HT1080 (cell line): Measurements from ENCODE around the gene KLHL26. TPM values are rescaled to one million over a fixed set of nuclear protein-coding genes. Genes with fewer than 3 reads are reported as not detected.

Experiments used
- DNase-seq: peaks from one replicate; pipeline ENCODE4 v3.0.0-alpha.2; 2015; ENCODE audit warnings: low read depth
- total RNA-seq: library from RNA; depleted of rRNA; stranded (reverse); fragments of >200 nt; shearing (Covaris generic); gene quantifications from 2 replicates; pipeline ENCODE4 v1.2.3, GENCODE V29; 2014

Gene KLHL26
- total RNA-seq, 1 experiment from 2014 or later: 5.7 TPM

DNA sequence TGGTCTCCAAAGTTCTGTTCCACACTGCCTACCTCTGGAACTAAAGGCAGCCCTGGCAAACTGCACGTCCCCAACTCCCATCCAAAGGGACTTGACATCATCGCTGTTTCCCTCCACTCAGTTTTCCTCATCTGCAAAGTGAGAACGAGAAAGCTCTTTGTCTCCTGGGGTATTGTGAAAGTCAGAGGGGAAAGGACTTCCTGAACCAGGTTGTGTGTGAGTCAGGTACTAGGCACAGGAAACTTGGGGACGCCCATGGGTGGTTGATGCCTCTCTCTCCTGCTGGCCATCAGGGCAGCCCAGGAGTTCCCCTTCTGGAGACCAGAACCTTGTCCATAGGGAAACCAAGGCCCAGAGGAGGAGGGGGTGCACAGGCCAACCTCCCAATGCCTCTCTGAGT lies 35.0 kb upstream of the KLHL26 start:
- no peak for DNase-seq

DNA sequence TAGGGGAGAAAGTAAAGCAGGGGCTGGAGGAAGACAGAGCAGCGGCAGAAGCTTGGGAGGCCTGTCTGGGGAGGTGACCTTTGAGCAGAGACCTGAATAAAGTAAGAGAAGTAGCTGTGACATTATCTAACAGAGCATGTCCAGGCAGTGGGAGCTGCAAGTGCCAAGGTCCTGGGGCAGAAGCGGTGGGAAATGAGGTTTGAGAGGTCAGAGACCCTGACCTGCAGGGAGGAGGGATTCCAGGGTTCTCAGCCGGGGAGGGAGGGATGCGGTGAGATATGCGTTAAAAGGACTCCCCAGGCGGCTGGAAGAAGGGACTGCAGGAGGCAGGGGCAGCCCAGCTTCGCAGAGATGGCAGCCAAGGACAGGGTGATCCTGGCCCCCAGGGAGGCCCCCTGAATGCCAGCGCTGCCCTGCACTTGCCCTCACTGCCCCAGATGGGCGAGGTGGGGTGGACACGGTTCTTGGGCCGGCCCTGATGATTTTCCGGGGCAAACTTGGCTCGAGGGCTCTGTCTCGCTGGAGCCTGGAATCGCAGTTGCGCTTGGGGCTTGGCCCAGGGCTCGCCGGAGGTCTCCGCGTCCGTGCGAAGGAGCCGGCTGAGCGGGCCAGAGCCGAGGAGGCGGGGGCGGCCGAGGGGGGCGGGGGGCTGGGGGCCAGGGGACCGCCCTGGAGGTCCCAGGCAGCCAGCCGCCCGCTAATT lies 33.4 kb upstream of the KLHL26 start:
- DNase-seq: no peak

DNA sequence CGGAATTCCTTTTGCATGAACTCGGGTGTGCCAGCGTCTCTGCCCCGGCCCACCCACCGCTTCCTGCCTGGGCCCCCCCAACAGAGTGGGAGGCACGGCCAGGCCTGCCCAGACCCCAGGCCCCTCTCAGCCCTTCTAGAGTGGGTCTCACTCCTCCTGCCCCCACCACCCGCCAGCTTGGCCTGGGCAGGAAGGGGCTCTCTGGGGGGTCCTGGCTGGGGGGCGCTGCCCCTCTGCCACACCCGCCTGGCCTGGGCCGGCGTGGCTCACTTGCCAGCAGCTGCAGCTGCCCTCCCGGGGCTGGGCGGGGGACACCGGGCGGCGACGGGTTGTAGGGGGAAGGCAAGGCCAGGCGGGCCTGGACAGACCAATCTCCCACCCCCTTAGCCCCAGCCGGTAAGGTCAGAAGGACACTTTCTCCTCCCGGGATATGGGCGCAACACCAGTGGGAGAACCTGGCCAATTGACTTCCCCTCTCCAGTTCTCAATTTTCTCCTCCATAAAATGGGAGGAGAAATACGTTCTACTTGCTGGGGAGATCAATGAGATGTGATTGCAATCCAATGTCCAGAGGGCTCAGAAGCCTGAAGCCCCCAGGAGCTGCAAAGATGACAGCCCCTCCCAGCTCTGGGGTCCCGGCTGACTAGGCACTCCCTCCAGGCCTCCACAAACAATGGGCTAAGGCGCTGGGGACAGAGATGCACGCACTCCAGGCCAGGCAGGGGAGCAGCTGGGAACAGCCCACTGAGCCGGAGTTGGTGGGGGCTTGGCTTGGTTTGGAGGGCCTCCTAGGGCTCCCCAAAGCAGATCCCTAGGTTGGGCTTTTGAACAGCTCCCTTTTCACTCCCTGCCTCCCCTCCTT lies 32.6 kb upstream of the KLHL26 start:
- DNase-seq: no peak

DNA sequence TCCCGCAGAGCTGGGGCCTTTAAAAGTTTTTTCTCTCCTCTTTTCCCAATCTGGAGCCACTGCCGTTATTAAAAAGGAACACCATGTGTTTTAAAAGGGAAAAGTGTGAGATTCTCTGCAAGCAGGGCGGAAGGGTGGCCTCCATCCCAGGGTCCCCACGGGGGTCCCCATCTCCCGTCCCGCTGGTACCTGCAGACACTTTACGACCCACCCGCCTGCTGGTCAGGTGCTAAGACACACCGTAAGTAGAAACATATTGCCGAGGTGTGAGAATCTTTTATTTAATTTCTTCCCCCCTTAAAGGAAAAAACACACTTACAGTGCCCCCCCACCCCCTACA lies 32.0 kb upstream of the KLHL26 start:
- no peak for DNase-seq

DNA sequence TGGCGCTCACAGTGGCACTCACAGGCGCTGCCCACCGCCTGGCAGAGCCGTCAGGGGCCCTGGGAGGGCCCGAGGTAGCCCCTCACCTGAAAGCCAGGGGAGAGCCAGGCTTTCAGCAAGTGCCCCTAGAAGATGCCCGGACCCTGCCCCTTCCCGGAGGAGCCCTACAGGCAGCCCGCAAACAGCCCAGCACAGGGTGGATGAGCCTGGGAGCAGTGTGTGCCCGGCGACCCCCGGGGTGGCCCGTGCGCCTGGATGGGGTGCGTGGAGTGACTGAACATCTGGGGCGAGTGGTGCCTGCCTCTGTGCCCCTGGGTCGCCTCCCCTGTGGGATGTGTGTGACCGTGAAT lies 31.7 kb upstream of the KLHL26 start:
- DNase-seq: no peak

DNA sequence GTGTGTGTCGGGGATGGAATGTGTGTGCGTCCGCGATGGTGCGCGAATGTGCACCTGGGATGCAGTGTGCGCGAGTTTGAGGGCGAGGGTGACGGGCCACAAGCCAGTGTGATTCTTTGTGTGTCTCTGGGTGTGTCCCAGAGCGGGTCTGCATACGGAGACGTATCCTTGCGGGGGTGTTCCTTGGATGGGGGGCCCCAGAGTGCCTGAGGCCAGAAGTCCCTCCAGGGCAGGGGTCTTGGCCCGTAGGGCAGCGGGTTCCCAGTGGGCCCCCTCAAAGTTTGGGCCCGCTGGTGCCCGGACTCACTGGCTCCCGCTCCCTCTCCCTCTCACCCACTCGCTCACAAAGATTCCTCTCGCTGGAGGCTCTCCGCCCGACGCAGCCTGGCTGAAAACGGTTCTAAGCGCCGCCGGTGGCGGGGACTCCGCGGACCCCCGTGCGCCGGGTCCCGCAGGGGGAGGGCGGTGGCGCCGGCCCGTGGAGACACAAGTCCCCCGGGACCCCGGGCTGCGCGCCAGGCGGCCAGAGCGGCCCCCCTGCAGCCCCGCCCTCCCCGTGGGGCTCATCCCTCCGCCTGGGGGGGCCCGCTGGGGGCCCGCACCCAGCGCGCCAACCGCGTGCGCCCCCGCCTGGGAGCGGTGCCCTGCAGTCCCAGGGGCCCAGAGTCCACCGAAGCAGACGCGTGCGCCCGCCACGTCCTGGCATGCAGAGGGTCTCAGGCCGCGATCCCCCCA lies 31.1 kb upstream of the KLHL26 start:
- DNase-seq: no peak

DNA sequence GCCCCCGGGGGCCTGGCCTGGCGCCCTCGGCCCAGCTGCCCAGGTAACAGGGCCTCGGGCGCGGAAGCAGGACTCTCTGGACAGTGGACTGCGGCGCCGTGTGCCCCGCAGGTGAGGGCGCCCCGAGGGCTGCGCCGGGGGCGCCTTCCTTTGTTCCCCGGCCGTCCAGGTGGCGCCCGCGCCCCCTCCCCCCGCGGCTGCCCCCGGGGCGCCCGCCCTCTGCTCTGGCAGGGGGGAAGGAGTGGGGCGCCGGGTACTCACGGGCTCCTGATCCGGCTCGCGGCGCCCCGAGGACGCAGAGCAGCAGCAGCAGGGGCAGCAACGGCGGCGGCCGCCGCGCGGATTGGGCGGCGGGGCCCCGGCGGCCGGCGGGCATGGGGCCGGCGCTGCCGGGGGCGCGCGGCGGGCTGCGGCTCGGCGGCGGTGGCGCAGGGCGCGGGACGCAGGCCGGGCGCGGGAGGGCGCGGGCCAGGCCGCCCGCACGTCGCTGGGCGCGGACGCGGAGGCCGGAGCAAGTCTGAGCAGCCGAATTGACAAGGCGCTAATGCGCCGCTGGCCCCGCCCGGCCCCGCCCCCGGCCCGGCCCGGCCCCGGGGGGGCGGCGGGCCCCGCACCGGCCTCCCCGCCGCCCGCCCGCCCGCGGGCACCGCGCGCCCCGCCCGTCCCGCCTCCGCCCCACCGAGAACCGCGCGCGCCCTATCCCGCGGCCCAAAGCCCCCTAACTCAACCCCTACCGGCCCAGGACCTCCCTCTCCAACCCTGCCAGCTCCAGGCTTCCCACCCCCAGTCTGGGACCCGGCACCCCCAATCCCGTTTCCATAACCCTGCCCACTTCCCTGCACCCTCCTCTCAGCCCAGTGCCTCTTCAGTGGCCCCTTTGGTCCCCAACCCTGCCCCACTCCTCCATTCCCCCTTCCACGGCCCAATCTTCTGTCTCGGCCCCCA lies 30.3 kb upstream of the KLHL26 start, which contains the start of gene CRLF1:
Gene CRLF1, minus strand, starts transcription at position 519 of the 945 bp plus-strand sequence. Its CDS starts 143 bp downstream, at position 376.
- no peak for DNase-seq

DNA sequence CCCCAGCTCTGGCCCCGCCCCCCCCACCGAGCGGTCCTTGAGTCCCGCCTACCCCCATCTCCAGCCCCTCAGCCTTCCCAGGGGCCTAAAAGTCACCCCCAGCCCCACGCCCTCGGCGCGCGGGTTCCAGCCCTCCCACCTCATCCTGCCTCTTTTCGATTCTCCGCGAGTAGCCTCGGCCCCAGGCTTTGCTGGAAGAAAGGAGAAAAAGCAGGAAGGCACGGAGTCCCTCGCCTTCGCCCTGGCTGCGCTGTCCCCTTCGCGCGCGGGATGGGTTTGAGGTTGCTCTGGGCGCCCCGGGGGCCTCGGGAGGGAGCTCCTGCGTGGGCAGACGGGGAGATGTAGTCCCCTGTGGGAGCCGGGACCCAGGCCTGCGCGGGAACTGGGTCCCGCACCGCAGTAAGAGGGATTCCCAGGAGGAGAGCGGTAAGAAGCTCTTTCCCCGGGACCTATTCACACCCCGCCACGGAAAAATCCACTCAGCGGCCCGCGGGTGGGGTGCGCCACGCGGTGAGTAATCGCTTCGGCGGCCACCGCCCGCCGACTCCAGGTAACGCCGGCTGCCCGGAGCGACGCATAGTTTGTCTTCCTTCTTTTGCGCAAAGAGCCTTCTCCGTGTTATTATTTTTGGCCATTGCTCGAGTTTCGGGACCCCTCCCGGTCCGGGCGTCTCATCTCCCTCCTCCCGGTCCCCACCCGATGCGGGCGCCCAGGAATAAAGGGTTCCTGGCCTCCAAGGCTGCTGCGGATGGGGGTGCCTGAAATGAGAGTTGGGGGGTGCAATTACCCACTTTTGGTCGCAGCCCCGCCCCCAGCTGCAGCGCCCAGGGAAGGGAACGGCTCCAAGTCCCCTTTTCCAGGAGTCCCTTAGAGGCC lies 29.4 kb upstream of the KLHL26 start:
- DNase-seq: no peak

DNA sequence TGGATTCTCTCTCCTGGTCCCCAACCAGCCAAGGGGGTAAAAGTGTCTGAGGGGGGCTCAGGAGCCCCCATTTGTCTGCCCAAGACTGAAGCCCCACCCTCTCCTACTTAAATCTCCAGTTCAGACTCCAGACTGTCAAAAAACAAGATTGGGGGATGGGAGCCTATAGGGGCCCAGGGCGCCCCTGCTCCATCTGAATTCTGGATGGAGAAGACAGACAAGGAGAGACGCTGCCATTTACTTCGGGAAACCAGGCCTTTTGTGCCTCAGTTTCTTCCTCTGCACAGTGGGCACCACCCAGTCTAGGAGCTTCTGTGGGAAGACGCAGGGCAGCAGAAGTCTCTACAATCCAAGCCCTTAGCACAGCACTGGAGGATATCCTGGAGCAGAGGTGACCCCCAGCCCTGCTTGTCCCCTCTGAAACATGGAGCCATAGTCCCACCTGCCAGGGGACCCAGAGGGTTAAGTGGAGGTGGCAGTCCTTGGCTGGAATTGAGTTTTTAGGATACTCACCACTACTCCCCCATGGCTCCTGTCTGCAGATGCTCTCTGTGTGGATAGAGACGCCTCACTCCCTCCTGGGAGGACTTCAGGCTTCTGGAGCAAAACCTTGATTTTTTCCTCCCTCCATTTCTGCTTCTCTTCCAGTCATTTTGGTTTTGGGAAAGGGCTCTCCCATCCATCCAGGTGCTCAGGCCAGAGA lies 28.6 kb upstream of the KLHL26 start:
- DNase-seq: no peak

DNA sequence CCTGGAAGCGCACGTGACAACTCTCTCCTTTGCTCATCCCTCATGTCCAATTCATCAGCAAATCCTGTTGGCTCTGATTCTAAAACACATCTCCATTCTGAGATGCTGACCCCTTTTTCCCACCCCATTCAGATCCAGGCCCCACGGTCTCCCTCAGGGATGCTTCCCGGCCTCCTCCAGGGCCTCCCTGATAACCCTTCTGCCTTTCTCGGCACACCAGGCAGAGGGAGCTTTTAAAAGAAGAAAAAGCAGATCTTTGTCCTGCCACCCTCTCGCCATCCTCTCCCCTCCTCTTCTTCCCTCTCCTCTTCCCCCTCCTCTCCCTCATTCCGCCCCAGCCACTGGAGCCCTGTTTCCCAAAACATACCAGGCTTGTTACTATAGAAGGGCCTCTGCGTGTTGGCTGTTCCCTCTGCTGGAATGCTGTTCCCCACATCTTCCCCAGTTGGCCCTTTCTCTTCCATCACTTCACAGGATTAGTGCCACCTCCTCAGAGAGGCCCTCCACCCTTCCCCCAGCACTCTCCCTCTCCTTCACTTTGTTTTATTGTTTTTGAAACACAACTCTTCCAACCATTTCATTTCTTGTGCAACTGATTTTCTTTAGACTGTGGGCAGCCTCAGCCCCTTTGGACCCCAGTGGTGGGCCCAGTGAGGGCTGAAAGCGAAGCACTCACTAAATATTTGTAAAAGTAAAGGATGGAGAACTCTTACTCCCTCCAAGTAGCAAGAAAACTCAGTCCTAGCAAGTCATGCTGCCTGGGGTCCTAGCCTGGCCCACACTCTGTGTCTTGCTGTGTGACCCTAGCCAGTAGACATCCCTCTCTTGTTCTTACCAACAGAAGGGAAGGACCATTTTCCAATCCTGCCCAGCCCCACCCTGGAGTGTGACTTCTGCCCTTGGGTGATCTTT lies 27.8 kb upstream of the KLHL26 start:
- DNase-seq: no peak

DNA sequence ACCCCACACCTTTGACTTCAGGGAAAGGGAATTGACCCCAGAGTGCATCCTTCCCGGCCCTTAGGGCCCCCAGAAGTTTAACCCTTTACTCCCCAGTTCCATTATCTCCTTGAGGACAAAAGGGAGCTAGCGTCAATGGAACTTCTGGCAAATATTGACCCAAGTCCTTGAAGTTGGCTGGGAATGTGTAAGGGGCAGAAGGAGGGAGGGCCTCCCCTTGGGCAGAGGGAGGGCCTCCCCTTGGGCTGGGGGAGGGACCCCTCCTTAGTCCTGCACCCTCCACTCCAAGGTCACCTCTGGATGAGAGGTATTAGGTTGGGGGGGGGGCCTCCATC lies 27.1 kb upstream of the KLHL26 start:
- no peak for DNase-seq

DNA sequence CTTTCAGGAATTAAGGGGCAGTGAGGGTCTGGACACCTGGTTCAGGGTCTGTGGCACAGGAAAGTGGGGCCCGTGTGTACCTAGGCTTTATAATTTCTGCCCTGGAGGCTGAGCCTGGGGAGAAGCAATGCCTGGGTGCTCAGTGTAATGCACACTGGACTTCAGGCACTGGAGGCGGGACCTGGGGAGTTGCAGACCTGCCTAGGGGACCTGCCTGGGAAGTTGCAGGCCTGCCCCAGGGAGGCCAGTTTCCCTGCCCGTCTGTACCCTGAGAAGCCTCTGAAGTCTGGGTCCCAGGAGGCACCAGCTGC lies 26.6 kb upstream of the KLHL26 start:
- DNase-seq: no peak

DNA sequence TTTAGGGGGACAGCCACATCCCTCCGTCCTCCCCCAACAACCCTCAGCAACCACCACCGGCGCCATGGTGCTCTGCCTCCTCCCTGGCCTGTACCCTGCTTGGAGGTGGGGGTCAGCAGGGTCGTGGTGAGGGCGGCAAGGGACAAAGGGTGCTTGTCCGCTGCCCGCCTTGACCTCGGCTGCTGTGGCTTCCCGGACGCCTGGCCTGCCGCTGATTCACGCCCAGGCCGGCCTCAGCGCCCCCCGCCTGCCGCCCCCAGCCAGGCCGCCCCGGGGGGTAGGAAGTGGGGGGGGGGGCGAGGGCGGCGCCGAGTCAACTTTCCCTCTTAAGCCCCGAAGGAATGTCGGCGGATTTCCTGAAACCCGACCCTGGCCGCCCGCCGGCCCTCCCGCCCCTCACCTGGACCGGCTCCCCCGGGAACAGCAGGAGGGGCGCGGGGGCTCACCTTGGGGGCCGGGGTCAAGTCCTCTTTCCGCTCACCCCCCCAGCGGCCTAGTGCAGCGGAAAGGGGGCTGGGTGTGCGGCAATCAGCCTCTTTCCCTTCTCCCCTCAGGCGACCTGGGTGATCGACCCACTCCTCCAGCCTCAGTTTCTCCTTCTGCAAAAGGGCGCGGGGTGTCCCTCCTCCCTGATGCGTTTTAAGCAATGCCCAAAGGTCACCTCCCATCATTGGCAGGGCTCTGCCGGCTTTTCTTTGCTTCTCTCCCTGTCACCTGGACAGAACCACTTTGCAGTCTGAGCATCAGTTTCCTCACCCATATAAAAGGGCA lies 26.1 kb upstream of the KLHL26 start:
- DNase-seq: no peak

DNA sequence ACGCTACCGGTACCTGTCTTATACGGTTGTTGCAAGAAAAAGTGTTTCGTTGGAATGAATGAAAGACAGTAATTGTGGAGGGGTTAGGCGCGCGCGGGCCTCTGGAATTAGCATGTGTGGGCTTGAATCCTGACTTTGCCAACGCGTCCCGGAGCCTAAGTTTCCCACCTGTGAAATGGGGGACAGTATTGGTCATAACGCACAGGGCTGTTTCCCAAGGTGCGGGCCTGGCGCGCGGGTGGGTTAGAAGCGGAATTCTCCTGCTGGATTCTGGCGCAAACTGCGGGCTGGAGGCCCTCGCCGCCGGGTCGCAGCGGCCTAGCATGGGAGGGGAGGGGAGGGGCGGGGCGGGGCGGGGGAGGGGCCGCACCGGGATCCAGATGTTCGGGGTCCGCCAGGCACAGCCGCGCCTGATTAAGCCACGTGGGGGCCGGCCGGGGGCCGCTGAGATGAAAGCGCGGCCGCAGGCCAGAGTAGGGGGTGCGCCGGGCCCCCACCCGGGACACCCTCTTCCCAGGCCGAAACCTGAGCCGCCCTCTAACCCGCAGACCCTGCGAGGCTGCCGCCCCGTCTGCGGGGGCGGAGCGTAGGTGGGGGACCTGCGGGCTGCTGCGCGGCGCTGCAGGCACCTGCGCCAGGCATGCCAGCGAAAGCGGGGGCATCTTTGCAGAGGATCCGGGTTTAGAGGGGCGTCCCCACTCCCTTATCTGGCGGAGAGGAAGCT lies 25.3 kb upstream of the KLHL26 start:
- DNase-seq: no peak

DNA sequence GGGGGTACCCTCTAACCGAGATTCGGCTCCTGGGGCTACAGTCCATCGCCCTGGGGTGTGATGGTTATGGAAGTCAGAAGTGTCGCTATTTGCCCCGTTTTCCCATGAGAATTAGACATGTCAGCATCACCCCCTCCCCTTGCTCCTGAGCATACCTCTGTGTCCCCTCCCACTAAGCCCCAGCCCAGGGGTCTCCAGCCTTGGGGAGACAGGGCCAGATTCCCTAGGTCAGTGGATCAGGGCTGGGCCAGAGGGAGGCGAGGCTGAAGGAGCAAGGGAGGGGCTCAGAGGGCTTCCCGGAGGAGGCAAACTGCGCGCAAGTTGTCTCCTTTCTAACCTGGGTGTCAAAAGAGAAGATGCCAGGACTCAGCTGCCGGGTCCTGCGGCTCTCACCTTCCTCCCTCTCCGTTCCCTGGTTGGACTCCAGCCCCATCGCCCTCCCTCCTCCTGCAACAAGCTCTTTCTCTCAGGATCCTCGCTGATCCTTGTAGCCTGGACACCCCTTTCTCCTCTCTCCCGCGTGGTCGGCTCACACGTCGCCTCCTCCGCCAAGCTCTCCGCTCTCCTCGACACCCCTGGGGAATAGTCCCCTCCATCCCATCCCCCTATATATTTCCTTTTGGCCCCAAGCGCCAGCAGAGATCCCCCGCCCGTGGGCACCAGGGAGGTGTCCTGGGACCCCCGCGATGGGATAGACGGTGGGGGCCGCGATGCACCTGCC lies 24.6 kb upstream of the KLHL26 start:
- no peak for DNase-seq

DNA sequence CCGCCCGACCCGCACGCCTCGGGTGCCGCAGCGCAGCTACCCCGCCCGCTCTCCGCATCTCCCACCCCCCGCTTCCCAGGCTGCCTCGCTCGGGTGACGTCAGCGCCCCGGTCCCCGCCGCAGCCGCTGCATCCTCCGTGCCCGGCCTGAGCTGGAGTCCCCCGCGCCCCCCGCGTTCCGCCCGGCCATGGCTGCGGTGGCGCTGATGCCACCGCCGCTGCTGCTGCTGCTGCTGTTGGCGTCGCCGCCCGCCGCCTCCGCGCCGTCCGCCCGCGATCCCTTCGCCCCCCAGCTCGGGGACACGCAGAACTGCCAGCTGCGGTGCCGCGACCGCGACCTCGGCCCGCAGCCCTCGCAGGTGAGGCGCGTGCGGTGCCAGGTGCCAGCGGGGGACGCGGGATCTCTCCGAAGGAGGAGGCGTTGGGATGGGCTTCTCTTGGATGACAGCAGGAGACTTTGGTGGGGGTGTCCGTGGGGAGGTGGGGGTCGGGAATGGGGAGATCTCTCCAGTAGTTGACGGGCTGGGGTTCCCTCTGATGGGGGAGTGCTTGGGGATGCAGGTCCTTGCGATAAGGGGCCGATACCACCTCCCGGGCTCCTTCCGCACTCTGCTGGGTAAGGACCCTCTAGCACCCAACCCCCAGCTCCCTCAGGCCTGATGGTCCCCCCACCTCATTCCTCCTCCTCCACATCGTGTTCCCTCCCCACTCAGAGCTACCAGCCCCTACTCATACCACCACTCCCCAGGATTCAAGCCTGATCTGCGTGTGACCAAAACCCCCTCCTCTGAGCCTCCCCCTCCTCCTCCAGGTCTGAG lies 23.8 kb upstream of the KLHL26 start, which contains the start of gene TMEM59L:
Gene TMEM59L, plus strand, starts transcription at position 99 of the 817 bp plus-strand sequence. Its CDS starts 89 bp downstream, at position 188.
- no peak for DNase-seq
